Measurements from ENCODE around the gene KIFC1. TPM values are rescaled to one million over a fixed set of nuclear protein-coding genes. Genes with fewer than 3 reads are reported as not detected.
"Not testable (repeated sequence)": the region's sequence is repeated elsewhere in the genome, so short reads cannot be mapped to it uniquely, and the experiment has no call there.

The KIFC1 gene
- total RNA-seq, 1 donor from 2014 or later: 19.0 TPM

DNA sequence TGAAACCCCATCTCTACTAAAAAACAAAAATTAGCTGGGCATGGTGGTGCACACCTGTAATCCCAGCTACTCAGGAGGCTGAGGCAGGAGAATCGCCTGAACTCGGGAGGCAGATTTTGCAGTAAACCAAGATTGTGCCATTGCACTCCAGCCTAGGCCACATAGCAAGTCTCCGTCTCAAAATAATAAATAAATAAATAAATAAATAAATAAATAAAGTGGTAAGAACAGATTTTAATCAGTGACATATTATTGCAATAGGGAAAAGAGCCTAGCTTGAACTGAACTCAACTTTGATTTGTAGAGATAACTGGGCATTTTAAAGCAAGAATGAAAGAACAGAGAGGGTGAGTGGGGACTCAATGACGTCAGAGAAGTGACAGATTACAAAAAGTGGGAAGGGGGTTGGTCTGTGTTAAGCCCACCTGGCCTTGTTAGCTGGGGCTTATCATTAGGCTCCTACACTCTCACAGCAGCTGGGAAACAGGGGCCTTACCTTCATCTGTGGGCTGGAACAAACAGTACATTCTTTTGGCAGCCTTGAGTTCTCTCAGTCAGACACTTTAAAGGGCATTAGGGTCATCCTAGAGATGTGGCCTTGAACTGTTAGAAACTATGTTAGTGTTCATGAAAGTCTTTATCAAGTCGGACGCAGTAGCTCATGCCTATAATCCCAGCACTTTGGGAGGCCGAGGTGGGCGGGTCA is 24.5 kb upstream of the KIFC1 start:
- H3K27ac Mint-ChIP-seq (ENCODE audit: unreplicated experiment): no peak overlapping the region
- H3K36me3 Mint-ChIP-seq (ENCODE audit: low read depth, unreplicated experiment): no peaks in the 10 kb centered on the region
- TF ChIP-seq, protein P1, sequence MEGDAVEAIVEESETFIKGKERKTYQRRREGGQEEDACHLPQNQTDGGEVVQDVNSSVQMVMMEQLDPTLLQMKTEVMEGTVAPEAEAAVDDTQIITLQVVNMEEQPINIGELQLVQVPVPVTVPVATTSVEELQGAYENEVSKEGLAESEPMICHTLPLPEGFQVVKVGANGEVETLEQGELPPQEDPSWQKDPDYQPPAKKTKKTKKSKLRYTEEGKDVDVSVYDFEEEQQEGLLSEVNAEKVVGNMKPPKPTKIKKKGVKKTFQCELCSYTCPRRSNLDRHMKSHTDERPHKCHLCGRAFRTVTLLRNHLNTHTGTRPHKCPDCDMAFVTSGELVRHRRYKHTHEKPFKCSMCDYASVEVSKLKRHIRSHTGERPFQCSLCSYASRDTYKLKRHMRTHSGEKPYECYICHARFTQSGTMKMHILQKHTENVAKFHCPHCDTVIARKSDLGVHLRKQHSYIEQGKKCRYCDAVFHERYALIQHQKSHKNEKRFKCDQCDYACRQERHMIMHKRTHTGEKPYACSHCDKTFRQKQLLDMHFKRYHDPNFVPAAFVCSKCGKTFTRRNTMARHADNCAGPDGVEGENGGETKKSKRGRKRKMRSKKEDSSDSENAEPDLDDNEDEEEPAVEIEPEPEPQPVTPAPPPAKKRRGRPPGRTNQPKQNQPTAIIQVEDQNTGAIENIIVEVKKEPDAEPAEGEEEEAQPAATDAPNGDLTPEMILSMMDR (IDR thresholded peaks at IDR 0.05; ENCODE audit: unreplicated experiment): no peak
- H3K4me3 Mint-ChIP-seq (ENCODE audit: unreplicated experiment): no peak overlapping the region
- peaks cover 1% of the 10 kb centered on the region for H3K27me3 Mint-ChIP-seq (ENCODE audit: unreplicated experiment)
- DNase-seq (ENCODE audit: low spot score): no peak
- peaks cover 4% of the 10 kb centered on the region for H3K4me1 Mint-ChIP-seq (ENCODE audit: unreplicated experiment)
- H3K9me3 Mint-ChIP-seq (ENCODE audit: unreplicated experiment): no peaks in the 10 kb centered on the region

DNA sequence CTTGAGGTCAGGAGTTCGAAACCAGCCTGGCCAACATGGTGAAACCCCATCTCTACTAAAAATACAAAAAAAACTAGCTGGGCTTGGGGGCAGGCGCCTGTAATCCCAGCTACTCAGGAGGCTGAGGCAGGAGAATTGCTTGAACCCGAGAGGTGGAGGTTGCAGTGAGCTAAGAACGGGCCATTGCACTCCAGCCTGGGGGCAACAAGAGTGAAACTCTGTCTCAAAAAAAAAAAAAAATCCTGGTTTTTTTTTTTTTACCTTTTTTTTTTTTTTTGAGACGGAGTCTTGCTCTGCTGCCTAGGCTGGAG is 24.0 kb upstream of the KIFC1 start:
- not testable (repeated sequence) for DNase-seq (ENCODE audit: low spot score); H3K4me3 Mint-ChIP-seq (ENCODE audit: unreplicated experiment); H3K9me3 Mint-ChIP-seq (ENCODE audit: unreplicated experiment); H3K4me1 Mint-ChIP-seq (ENCODE audit: unreplicated experiment); H3K27ac Mint-ChIP-seq (ENCODE audit: unreplicated experiment); H3K27me3 Mint-ChIP-seq (ENCODE audit: unreplicated experiment); H3K36me3 Mint-ChIP-seq (ENCODE audit: low read depth, unreplicated experiment)

DNA sequence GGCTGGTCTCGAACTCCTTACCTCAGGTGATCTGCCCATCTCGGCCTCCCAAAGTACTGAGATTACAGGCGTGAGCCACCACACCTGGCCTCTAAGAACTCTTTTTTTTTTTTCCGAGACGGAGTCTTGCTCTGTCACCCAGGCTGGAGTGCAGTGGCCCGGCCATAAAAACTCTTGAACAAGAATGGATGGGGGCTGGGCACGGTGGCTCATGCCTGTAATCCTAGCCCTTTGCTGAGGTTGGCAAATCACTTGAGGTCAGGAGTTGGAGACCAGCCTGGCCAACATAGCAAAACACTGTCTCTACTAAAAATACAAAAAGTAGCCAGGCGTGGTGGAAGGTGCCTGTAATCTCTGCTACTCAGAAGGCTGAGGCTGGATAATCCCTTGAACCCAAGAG is 19.7 kb upstream of the KIFC1 start:
- not testable (repeated sequence) for H3K9me3 Mint-ChIP-seq (ENCODE audit: unreplicated experiment); H3K36me3 Mint-ChIP-seq (ENCODE audit: low read depth, unreplicated experiment); H3K4me3 Mint-ChIP-seq (ENCODE audit: unreplicated experiment); H3K27me3 Mint-ChIP-seq (ENCODE audit: unreplicated experiment); H3K4me1 Mint-ChIP-seq (ENCODE audit: unreplicated experiment); DNase-seq (ENCODE audit: low spot score); H3K27ac Mint-ChIP-seq (ENCODE audit: unreplicated experiment)

DNA sequence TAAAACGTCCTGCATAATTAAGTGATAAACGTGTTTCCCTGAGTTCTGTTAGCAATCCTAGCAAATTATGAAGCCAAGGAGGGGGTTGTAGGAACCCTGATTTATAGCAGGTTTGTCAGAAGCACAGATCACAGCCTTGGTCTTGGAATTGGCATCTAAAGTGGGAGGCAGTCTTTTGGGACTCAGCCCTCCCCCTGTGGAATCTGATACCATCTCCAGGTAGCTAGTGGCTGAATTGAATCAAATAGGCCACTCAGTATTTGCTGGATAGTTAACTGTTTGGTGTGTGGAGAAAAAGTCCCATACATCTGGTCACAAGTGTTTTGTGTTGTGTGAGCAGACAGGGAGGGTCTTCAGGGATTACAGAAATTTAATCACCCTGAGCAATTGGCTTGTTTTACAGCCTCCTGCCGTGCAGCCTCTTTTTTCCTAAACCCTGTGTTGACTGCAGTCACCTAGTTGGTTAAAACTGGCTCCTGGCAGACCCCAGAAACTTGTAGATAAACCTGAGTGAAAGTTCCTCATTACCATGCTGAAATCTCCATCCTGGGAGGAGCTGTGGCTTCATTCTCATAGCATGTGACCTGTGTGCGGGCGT is 19.0 kb upstream of the KIFC1 start:
- Mint-ChIP-seq H3K4me3 (ENCODE audit: unreplicated experiment) (no peak overlapping the region), H3K9me3 (ENCODE audit: unreplicated experiment) (no peaks in the 10 kb centered on the region), H3K27ac (ENCODE audit: unreplicated experiment) (no peak overlapping the region)

DNA sequence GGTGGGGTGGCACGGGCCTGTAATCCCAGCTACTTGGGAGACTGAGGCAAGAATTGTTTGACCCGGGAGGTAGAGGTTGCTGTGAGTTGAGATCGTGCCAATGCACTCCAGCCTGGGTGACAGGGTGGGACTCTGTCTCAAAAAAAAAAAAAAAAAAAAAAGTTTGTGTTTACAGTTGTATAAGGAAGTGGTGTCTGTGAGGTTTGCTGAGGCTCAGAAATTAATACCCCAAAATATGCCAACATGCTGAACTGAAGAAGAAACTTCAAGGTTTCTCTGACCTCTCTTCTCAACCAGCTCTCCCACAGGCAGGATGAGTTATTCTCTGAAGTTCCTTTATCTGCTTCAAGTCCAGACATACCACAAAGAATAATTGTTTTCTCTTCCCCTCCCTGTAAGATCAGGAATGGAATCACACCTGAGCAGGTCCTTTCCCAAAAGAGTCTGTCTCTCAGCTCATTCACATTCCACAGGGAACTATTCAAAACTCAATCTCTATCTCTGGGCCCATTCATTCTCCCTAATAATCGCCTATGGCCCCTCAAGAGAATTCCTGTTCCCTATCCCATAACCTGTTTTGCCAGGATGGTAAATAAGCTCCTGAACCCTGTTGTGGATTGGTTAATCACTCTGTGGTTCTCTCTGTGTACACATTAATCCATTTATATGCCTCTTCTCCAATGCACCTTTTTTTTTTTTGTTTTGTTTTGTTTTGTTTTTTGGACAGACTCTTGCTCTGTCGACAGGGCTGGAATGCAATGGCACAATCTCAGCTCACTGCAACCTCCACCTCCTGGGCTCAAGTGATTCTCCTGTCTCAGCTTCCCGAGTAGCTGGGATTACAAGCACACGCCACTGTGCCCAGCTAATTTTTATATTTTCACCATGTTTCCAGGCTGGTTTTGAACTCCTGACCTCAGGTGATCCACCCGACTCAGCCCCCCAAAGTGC is 17.4 kb upstream of the KIFC1 start:
- Mint-ChIP-seq H3K27me3 (ENCODE audit: unreplicated experiment) (no peaks in the 10 kb centered on the region), H3K27ac (ENCODE audit: unreplicated experiment) (no peak overlapping the region), H3K4me3 (ENCODE audit: unreplicated experiment) (no peak overlapping the region), H3K36me3 (ENCODE audit: low read depth, unreplicated experiment) (no peaks in the 10 kb centered on the region), H3K4me1 (ENCODE audit: unreplicated experiment) (no peaks in the 10 kb centered on the region), H3K9me3 (ENCODE audit: unreplicated experiment) (no peaks in the 10 kb centered on the region)
- DNase-seq (ENCODE audit: low spot score): no peak
- TF ChIP-seq, protein P1 (IDR thresholded peaks at IDR 0.05; ENCODE audit: unreplicated experiment): no peak

More for the DNA sequence above, 19.0 kb upstream of the KIFC1 start:
- H3K36me3 Mint-ChIP-seq (ENCODE audit: low read depth, unreplicated experiment): no peaks in the 10 kb centered on the region
- DNase-seq (ENCODE audit: low spot score): no peak
- H3K27me3 Mint-ChIP-seq (ENCODE audit: unreplicated experiment): no peaks in the 10 kb centered on the region
- TF ChIP-seq, protein P1 (IDR thresholded peaks at IDR 0.05; ENCODE audit: unreplicated experiment): no peak
- no peaks in the 10 kb centered on the region for H3K4me1 Mint-ChIP-seq (ENCODE audit: unreplicated experiment)

Measured in endothelial cell (in vitro differentiated cells).